ENCODE results near the gene GTF2I.
"Not testable (repeated sequence)": the region's sequence is repeated elsewhere in the genome, so short reads cannot be mapped to it uniquely, and the experiment has no call there.

GTF2I gene

GRCh38 chr7:74709880-74710671 is 52.6 kb downstream of the GTF2I start:
- no peak for DNase-seq (ENCODE audit: low read depth in 3 of 3, low spot score in 1 of 3)

- DNase-seq (ENCODE audit: low read depth in 3 of 3, low spot score in 1 of 3) = no peak
Measured at GRCh38 chr7:74713567-74713966, 56.0 kb downstream of the GTF2I start.

- DNase-seq (ENCODE audit: low read depth in 3 of 3, low spot score in 1 of 3) = no peak
Measured at GRCh38 chr7:74717889-74718288, 60.4 kb downstream of the GTF2I start.

GRCh38 chr7:74718336-74718735 is 60.8 kb downstream of the GTF2I start:
- DNase-seq (ENCODE audit: low read depth in 3 of 3, low spot score in 1 of 3) = no peak

GRCh38 chr7:74722153-74722552 is 64.6 kb downstream of the GTF2I start:
- DNase-seq (ENCODE audit: low read depth in 3 of 3, low spot score in 1 of 3) = no peak

GRCh38 chr7:74725840-74726239 is 68.3 kb downstream of the GTF2I start:
- DNase-seq (ENCODE audit: low read depth in 3 of 3, low spot score in 1 of 3) = no peak

- DNase-seq (ENCODE audit: low read depth in 3 of 3, low spot score in 1 of 3) = no peak
Measured at GRCh38 chr7:74726309-74727101, 69.0 kb downstream of the GTF2I start.

GRCh38 chr7:74728686-74729085 is 71.2 kb downstream of the GTF2I start:
- not testable (repeated sequence) for DNase-seq (ENCODE audit: low read depth in 3 of 3, low spot score in 1 of 3)

- DNase-seq (ENCODE audit: low read depth in 3 of 3, low spot score in 1 of 3) = not testable (repeated sequence)
Measured at GRCh38 chr7:74730186-74730585, 72.7 kb downstream of the GTF2I start.

- not testable (repeated sequence) for DNase-seq (ENCODE audit: low read depth in 3 of 3, low spot score in 1 of 3)
Measured at GRCh38 chr7:74739974-74740703, 82.6 kb downstream of the GTF2I start.

GRCh38 chr7:74743936-74744557 is 86.5 kb downstream of the GTF2I start:
- DNase-seq (ENCODE audit: low read depth in 3 of 3, low spot score in 1 of 3) = not testable (repeated sequence)

GRCh38 chr7:74753921-74754482 is 96.5 kb downstream of the GTF2I start:
- not testable (repeated sequence) for DNase-seq (ENCODE audit: low read depth in 3 of 3, low spot score in 1 of 3)

GRCh38 chr7:74756673-74757072 is 99.2 kb downstream of the GTF2I start:
- not testable (repeated sequence) for DNase-seq (ENCODE audit: low read depth in 3 of 3, low spot score in 1 of 3)

GRCh38 chr7:74758268-74758667 is 100.8 kb downstream of the GTF2I start:
- not testable (repeated sequence) for DNase-seq (ENCODE audit: low read depth in 3 of 3, low spot score in 1 of 3)

GRCh38 chr7:74758982-74759381 is 101.5 kb downstream of the GTF2I start:
- DNase-seq (ENCODE audit: low read depth in 3 of 3, low spot score in 1 of 3) = not testable (repeated sequence)

GRCh38 chr7:74765205-74765918 is 107.8 kb downstream of the GTF2I start:
- not testable (repeated sequence) for DNase-seq (ENCODE audit: low read depth in 3 of 3, low spot score in 1 of 3)

GRCh38 chr7:74766509-74766908 is 109.0 kb downstream of the GTF2I start:
- DNase-seq (ENCODE audit: low read depth in 3 of 3, low spot score in 1 of 3) = not testable (repeated sequence)

GRCh38 chr7:74766991-74767390 is 109.5 kb downstream of the GTF2I start:
- DNase-seq (ENCODE audit: low read depth in 3 of 3, low spot score in 1 of 3) = not testable (repeated sequence)

- DNase-seq (ENCODE audit: low read depth in 3 of 3, low spot score in 1 of 3) = not testable (repeated sequence)
Measured at GRCh38 chr7:74770062-74770461, 112.5 kb downstream of the GTF2I start.

GRCh38 chr7:74772093-74772492 is 114.6 kb downstream of the GTF2I start:
- DNase-seq (ENCODE audit: low read depth in 3 of 3, low spot score in 1 of 3) = not testable (repeated sequence)

Data from stimulated activated CD4-positive, alpha-beta T cell treated with anti-CD3 and anti-CD28 coated beads, TNF-alpha, amount 100 ng/mL, for 1 hour (primary cell).